Tibial artery (tissue), 4 donors: ENCODE results near the gene CTSS.
"Not testable (repeated sequence)": the region's sequence is repeated elsewhere in the genome, so short reads cannot be mapped to it uniquely, and the experiment has no call there.

Experiments
- DNase-seq, 2 donors: peaks; one replicate each; pipeline ENCODE4 v3.0.0-alpha.2; 2019
- H3K27ac ChIP-seq, 2 donors: fragments of 200-600 bp; sonication (generic) in 1 of 2; 1 replicate in 1 of 2; 2 replicates in 1 of 2; pipeline ENCODE4 v1.5.1; 2018 to 2019; ENCODE audit warnings: mild to moderate bottlenecking in 1 of 2
- H3K27me3 ChIP-seq, 2 donors: fragments of 200-600 bp; sonication (generic) in 1 of 2; one replicate each; pipeline versions ENCODE4 v1.5.1 to v1.6.0; 2016 to 2019
- H3K36me3 ChIP-seq, 3 donors: fragments of 200-600 bp; sonication (generic) in 2 of 3; one replicate each; pipeline ENCODE4 v1.5.1; 2016 to 2019; ENCODE audit warnings: mild to moderate bottlenecking in 2 of 3
- H3K4me1 ChIP-seq, 4 donors: fragments of 200-600 bp; sonication (generic) in 2 of 4; 1 replicate in 3 of 4; 2 replicates in 1 of 4; pipeline ENCODE4 v1.5.1; 2016 to 2019
- H3K4me3 ChIP-seq, 2 donors: fragments of 200-600 bp; sonication (generic) in 1 of 2; 1 replicate in 1 of 2; 2 replicates in 1 of 2; pipeline ENCODE4 v1.5.1; 2018 to 2019; ENCODE audit warnings: mild to moderate bottlenecking in 2 of 2
- H3K9me3 ChIP-seq, 3 donors: fragments of 200-600 bp; sonication (generic) in 1 of 3; one replicate each; pipeline ENCODE4 v1.5.1; 2016 to 2019
- intact Hi-C: fragments of 100-400 bp; cut with DNase I; formaldehyde crosslinking; loops from one replicate; pipeline ENCODE4 v1.15.0; 2023; ENCODE audit warnings: low total_unique reads
- TF ChIP-seq, protein P1 (sequence below), 2 experiments: fragments of 200-600 bp in 1 of 2; fragments of 450-650 bp in 1 of 2; IDR thresholded peaks; one replicate each; pipeline ENCODE4 v1.5.1; 2017 to 2019; ENCODE audit warnings: antibody characterized with exemption in 2 of 2, mild to moderate bottlenecking in 1 of 2, moderate library complexity in 1 of 2

CTSS gene

DNA sequence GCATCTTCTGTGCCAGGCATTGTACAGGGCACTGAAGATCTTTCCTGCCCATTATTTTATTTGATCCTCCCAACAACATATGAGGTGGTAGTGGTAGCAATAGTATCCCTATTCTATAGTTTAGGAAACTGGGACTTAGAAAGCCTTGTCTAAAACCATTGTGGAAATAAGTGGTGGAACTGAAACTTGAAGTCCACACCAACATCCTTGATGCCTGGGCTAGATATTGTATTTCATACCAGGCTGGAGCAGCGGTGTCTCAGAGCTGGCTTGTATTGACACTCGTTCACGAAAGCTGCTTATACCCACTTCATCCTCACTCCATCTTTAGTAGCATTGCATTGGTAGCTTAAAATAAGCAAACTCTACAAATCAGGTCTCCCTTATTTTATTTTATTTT is 9.7 kb upstream of the CTSS start:
- Histone ChIP-seq H3K27me3 (peaks cover 0 to 2% of the 10 kb centered on the region in 2 donors), H3K27ac (no peak overlapping the region), H3K4me1 (no peaks in the 10 kb centered on the region), H3K9me3 (no peaks in the 10 kb centered on the region), H3K36me3 (no peaks in the 10 kb centered on the region), H3K4me3 (no peak overlapping the region)
- DNase-seq, result no peak
- TF ChIP-seq, protein P1, sequence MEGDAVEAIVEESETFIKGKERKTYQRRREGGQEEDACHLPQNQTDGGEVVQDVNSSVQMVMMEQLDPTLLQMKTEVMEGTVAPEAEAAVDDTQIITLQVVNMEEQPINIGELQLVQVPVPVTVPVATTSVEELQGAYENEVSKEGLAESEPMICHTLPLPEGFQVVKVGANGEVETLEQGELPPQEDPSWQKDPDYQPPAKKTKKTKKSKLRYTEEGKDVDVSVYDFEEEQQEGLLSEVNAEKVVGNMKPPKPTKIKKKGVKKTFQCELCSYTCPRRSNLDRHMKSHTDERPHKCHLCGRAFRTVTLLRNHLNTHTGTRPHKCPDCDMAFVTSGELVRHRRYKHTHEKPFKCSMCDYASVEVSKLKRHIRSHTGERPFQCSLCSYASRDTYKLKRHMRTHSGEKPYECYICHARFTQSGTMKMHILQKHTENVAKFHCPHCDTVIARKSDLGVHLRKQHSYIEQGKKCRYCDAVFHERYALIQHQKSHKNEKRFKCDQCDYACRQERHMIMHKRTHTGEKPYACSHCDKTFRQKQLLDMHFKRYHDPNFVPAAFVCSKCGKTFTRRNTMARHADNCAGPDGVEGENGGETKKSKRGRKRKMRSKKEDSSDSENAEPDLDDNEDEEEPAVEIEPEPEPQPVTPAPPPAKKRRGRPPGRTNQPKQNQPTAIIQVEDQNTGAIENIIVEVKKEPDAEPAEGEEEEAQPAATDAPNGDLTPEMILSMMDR (IDR thresholded peaks at IDR 0.05), result no peak
- intact Hi-C loops, result no loop called here

DNA sequence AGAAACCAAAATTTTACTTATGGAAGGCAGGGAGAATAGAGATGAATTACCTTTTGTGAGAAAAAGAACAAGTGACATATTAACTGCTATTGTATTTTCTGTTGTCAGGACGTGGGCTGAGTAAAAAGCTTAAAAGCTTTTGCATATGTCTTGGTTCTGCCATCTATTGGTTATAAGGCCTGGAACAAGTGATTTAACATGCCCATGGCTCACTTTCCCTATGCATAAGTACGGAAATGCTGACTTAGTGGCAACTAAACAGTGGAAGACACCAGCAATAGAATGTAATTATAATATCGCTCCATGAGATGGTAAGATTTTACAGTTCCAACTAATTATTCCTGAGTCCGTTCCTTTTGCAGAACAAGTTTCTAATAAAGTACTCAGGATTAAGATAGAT is 6.7 kb upstream of the CTSS start:
- Histone ChIP-seq H3K4me1 (no peaks in the 10 kb centered on the region), H3K36me3 (no peaks in the 10 kb centered on the region), H3K4me3 (no peak overlapping the region), H3K27ac (no peak overlapping the region), H3K27me3 (peaks cover 0 to 2% of the 10 kb centered on the region in 2 donors), H3K9me3 (no peaks in the 10 kb centered on the region)
- intact Hi-C loops, result no loop called here
- DNase-seq, result no peak
- TF ChIP-seq, protein P1 (IDR thresholded peaks at IDR 0.05), result no peak

DNA sequence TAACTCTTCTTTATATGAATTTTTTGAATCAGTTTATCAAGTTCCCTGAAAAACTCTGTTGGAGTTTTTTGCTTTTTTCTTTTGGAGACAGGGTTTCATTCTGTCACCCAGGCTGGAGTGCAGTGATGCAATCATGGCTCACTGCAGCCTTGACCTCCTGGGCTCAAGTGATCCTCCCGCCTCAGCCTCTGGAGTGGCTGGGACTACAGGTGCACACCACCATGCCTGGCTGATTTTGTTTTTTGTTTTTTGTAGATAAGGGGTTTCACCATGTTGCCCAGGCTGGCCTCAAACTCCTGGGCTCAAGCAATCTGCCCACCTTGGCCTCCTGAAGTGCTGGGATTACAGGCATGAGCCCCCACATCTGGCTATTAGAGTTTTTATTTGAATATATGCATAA is 2.1 kb upstream of the CTSS start:
- H3K27ac ChIP-seq, DNase-seq, H3K4me3 ChIP-seq, H3K36me3 ChIP-seq, intact Hi-C loops, H3K4me1 ChIP-seq, H3K27me3 ChIP-seq, H3K9me3 ChIP-seq: not testable (repeated sequence)

DNA sequence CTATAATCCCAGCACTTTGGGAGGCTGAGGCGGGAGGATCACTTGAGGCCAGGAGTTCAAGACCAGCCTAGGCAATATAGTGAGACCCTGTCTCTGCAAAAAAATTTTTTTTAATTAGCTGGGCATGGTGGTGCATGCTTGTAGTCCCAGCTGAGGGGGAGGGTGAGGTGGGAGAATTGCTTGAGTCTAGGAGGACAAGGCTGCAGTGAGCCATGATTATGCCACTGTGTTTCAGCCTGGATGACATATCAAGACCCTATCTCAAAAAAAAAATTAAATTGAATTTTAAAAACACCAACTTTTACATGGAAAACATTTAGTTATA is 361 bp upstream of the CTSS start:
- DNase-seq, H3K9me3 ChIP-seq, H3K4me1 ChIP-seq, intact Hi-C loops, H3K27me3 ChIP-seq, H3K36me3 ChIP-seq: not testable (repeated sequence)
- Histone ChIP-seq H3K4me3 (peak overlapping the region in 1 of 2 donors; percentile 28), H3K27ac (peak overlapping the region in 1 of 2 donors; percentile 47)

DNA sequence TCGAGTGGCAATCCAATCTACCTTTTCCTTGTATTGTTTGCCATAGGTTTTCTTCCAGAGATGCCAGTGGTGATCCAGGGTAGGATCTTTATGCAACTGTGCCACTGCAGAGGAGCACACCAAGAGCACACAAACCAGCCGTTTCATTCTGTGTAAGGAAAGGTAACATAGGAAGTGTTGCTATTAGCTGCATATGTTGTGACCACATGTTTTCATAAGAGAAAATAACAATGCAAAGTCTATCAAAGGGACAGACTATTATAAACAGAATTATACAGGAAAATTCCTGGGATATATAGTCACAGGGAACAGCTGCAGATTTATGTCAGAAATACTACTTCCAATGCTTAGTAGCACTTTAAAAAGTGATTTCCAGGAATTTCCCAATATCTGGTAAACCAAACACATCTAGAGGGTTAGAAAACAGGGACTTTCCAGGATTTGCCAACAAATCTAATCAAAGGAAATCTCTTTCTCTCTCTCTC is 919 bp downstream of the CTSS start:
- TF ChIP-seq, protein P1 (IDR thresholded peaks at IDR 0.05), result no peak
- H3K36me3 ChIP-seq, result no peaks in the 10 kb centered on the region
- intact Hi-C loops, result no loop called here
- H3K27me3 ChIP-seq, result no peaks in the 10 kb centered on the region
- H3K9me3 ChIP-seq, result no peaks in the 10 kb centered on the region
- peak overlapping the region in 1 of 2 donors; percentile 47 for H3K27ac ChIP-seq
- DNase-seq, result no peak
- H3K4me3 ChIP-seq, result peak overlapping the region; percentile 28 to 29
- peaks cover 0 to 7% (median 0%) of the 10 kb centered on the region in 4 donors for H3K4me1 ChIP-seq

DNA sequence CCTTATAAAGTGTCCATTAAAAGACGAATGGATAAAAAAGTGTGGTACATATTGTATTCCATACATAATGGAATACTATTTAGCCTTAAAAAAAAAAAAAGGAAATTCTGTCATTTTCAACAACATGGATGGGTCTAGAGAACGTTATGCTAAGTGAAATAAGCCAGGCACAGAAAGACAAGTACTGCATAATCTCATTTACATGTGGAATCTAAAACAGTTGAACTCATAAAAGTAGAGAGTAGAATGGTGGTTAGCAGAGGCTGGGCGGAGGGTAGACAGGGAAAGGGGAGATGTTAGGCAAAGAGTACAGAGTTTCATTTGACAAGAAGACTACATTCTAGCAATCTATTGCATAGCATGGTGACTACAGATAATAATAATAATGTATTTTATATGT is 2.6 kb downstream of the CTSS start:
- Histone ChIP-seq H3K4me3 (no peak overlapping the region), H3K27me3 (no peaks in the 10 kb centered on the region), H3K36me3 (no peaks in the 10 kb centered on the region), H3K9me3 (no peaks in the 10 kb centered on the region), H3K27ac (no peak overlapping the region), H3K4me1 (peaks cover 0 to 7% (median 0%) of the 10 kb centered on the region in 4 donors)
- TF ChIP-seq, protein P1 (IDR thresholded peaks at IDR 0.05), result no peak
- no peak for DNase-seq
- intact Hi-C loops, result no loop called here

DNA sequence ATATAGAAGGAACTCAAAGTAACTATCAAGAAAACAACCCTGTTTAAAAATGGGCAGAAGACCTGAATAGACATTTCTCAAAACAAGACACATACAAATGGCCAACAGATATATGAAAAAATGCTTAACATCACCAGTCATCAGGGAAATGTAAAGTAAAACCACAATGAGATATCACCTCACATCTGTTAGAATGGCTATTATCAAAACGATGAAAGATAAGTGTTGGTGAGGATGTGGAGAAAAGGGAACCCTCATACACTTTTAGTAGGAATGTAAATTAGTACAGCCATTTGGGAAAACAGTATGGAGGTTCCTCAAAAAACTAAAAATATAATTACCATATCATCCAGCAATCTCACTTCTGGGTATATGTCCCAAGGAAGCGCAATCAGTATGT is 3.0 kb downstream of the CTSS start:
- no peak overlapping the region for H3K4me3 ChIP-seq
- H3K27ac ChIP-seq, result no peak overlapping the region
- no peaks in the 10 kb centered on the region for H3K36me3 ChIP-seq
- H3K27me3 ChIP-seq, result no peaks in the 10 kb centered on the region
- peaks cover 0 to 7% (median 0%) of the 10 kb centered on the region in 4 donors for H3K4me1 ChIP-seq
- intact Hi-C loops, result no loop called here
- TF ChIP-seq, protein P1 (IDR thresholded peaks at IDR 0.05), result no peak
- DNase-seq, result no peak
- H3K9me3 ChIP-seq, result no peaks in the 10 kb centered on the region
